ENCODE measurements around the gene DIP2C.

The DIP2C gene

GRCh38 chr10:224571-224970 is 464.9 kb downstream of the DIP2C start:
- no peak for DNase-seq (ENCODE audit: low spot score)
